Measurements from ENCODE around the gene AUTS2. TPM values are rescaled to one million over a fixed set of nuclear protein-coding genes. Genes with fewer than 3 reads are reported as not detected.

AUTS2 gene
- polyA plus RNA-seq, 1 donor from 2014 or later, result 8.9 TPM

- Mint-ChIP-seq H3K27me3 (peaks cover under 1% of the 10 kb centered on the region), H3K27ac (no peak overlapping the region), H3K36me3 (no peaks in the 10 kb centered on the region), H3K4me1 (peaks cover 0 to 3% (median 0%) of the 10 kb centered on the region in 3 donors), H3K9me3 (no peaks in the 10 kb centered on the region), H3K4me3 (no peak overlapping the region)
Observed at GRCh38 chr7:69625238-69625637, 27.0 kb downstream of the AUTS2 start.

- Mint-ChIP-seq H3K27ac (no peak overlapping the region), H3K36me3 (no peaks in the 10 kb centered on the region), H3K4me1 (peaks cover 0 to 3% (median 0%) of the 10 kb centered on the region in 3 donors), H3K9me3 (no peaks in the 10 kb centered on the region), H3K4me3 (no peak overlapping the region), H3K27me3 (no peaks in the 10 kb centered on the region)
Observed at GRCh38 chr7:69625798-69626197, 27.5 kb downstream of the AUTS2 start.

GRCh38 chr7:69630292-69630691 lies 32.0 kb downstream of the AUTS2 start:
- H3K27me3 Mint-ChIP-seq, result no peaks in the 10 kb centered on the region
- no peaks in the 10 kb centered on the region for H3K9me3 Mint-ChIP-seq
- H3K4me1 Mint-ChIP-seq, result peaks cover 0 to 3% (median 0%) of the 10 kb centered on the region in 3 donors
- H3K36me3 Mint-ChIP-seq, result peaks cover 1% of the 10 kb centered on the region
- no peak overlapping the region for H3K4me3 Mint-ChIP-seq
- no peak overlapping the region for H3K27ac Mint-ChIP-seq

GRCh38 chr7:69631131-69631530 lies 32.9 kb downstream of the AUTS2 start:
- Mint-ChIP-seq H3K9me3 (no peaks in the 10 kb centered on the region), H3K36me3 (peaks cover 1% of the 10 kb centered on the region), H3K4me1 (peaks cover 0 to 3% (median 0%) of the 10 kb centered on the region in 3 donors), H3K27me3 (no peaks in the 10 kb centered on the region), H3K4me3 (no peak overlapping the region), H3K27ac (no peak overlapping the region)

- Mint-ChIP-seq H3K9me3 (no peaks in the 10 kb centered on the region), H3K4me3 (no peak overlapping the region), H3K27ac (no peak overlapping the region), H3K36me3 (peaks cover 1% of the 10 kb centered on the region), H3K4me1 (peaks cover 0 to 3% (median 0%) of the 10 kb centered on the region in 3 donors), H3K27me3 (no peaks in the 10 kb centered on the region)
Observed at GRCh38 chr7:69632280-69632679, 34.0 kb downstream of the AUTS2 start.

GRCh38 chr7:69633122-69633831 lies 35.0 kb downstream of the AUTS2 start:
- H3K4me3 Mint-ChIP-seq, result no peak overlapping the region
- H3K27ac Mint-ChIP-seq, result peak overlapping the region in 1 of 3 donors; percentile 5
- peaks cover 0 to 1% (median 0%) of the 10 kb centered on the region in 3 donors for H3K4me1 Mint-ChIP-seq
- H3K27me3 Mint-ChIP-seq, result no peaks in the 10 kb centered on the region
- H3K9me3 Mint-ChIP-seq, result no peaks in the 10 kb centered on the region
- H3K36me3 Mint-ChIP-seq, result peaks cover 1% of the 10 kb centered on the region

GRCh38 chr7:69635555-69636185 lies 37.4 kb downstream of the AUTS2 start:
- Mint-ChIP-seq H3K9me3 (no peaks in the 10 kb centered on the region), H3K27ac (no peak overlapping the region), H3K27me3 (no peaks in the 10 kb centered on the region), H3K36me3 (peaks cover 1% of the 10 kb centered on the region), H3K4me3 (no peak overlapping the region), H3K4me1 (no peaks in the 10 kb centered on the region)

- Mint-ChIP-seq H3K27ac (no peak overlapping the region), H3K9me3 (no peaks in the 10 kb centered on the region), H3K36me3 (peaks cover 1% of the 10 kb centered on the region)
Observed at GRCh38 chr7:69638674-69639073, 40.4 kb downstream of the AUTS2 start.

GRCh38 chr7:69640216-69640615 lies 41.9 kb downstream of the AUTS2 start:
- no peaks in the 10 kb centered on the region for H3K36me3 Mint-ChIP-seq
- H3K4me3 Mint-ChIP-seq, result no peak overlapping the region
- H3K27ac Mint-ChIP-seq, result no peak overlapping the region
- H3K9me3 Mint-ChIP-seq, result no peaks in the 10 kb centered on the region
- no peaks in the 10 kb centered on the region for H3K27me3 Mint-ChIP-seq
- no peaks in the 10 kb centered on the region for H3K4me1 Mint-ChIP-seq

More at GRCh38 chr7:69638674-69639073, 40.4 kb downstream of the AUTS2 start:
- H3K4me3 Mint-ChIP-seq, result no peak overlapping the region
- H3K27me3 Mint-ChIP-seq, result no peaks in the 10 kb centered on the region
- H3K4me1 Mint-ChIP-seq, result no peaks in the 10 kb centered on the region

- no peaks in the 10 kb centered on the region for H3K36me3 Mint-ChIP-seq
- H3K4me1 Mint-ChIP-seq, result no peaks in the 10 kb centered on the region
- H3K4me3 Mint-ChIP-seq, result no peak overlapping the region
- no peaks in the 10 kb centered on the region for H3K9me3 Mint-ChIP-seq
- H3K27ac Mint-ChIP-seq, result no peak overlapping the region
- H3K27me3 Mint-ChIP-seq, result no peaks in the 10 kb centered on the region
Observed at GRCh38 chr7:69640925-69641594, 42.8 kb downstream of the AUTS2 start.

GRCh38 chr7:69643265-69643664 lies 45.0 kb downstream of the AUTS2 start:
- peaks cover 0 to 2% (median 0%) of the 10 kb centered on the region in 3 donors for H3K4me1 Mint-ChIP-seq
- H3K27ac Mint-ChIP-seq, result peak overlapping the region in 1 of 3 donors; percentile 53
- H3K4me3 Mint-ChIP-seq, result no peak overlapping the region
- H3K27me3 Mint-ChIP-seq, result peaks cover 1% of the 10 kb centered on the region
- no peaks in the 10 kb centered on the region for H3K9me3 Mint-ChIP-seq
- no peaks in the 10 kb centered on the region for H3K36me3 Mint-ChIP-seq

GRCh38 chr7:69643708-69644445 lies 45.6 kb downstream of the AUTS2 start:
- peaks cover 0 to 2% (median 0%) of the 10 kb centered on the region in 3 donors for H3K4me1 Mint-ChIP-seq
- no peaks in the 10 kb centered on the region for H3K36me3 Mint-ChIP-seq
- H3K4me3 Mint-ChIP-seq, result no peak overlapping the region
- H3K27me3 Mint-ChIP-seq, result peaks cover 1% of the 10 kb centered on the region
- H3K27ac Mint-ChIP-seq, result peak overlapping the region in 1 of 3 donors; percentile 53
- no peaks in the 10 kb centered on the region for H3K9me3 Mint-ChIP-seq

GRCh38 chr7:69645683-69646082 lies 47.4 kb downstream of the AUTS2 start:
- H3K9me3 Mint-ChIP-seq, result no peaks in the 10 kb centered on the region
- H3K4me3 Mint-ChIP-seq, result no peak overlapping the region
- H3K27ac Mint-ChIP-seq, result no peak overlapping the region
- H3K4me1 Mint-ChIP-seq, result peaks cover 0 to 2% (median 0%) of the 10 kb centered on the region in 3 donors
- peaks cover 1% of the 10 kb centered on the region for H3K27me3 Mint-ChIP-seq
- no peaks in the 10 kb centered on the region for H3K36me3 Mint-ChIP-seq

GRCh38 chr7:69651101-69651590 lies 52.9 kb downstream of the AUTS2 start:
- H3K36me3 Mint-ChIP-seq, result no peaks in the 10 kb centered on the region
- no peak overlapping the region for H3K4me3 Mint-ChIP-seq
- H3K27ac Mint-ChIP-seq, result peak overlapping the region in 1 of 3 donors; percentile 67
- peaks cover 0 to 5% (median 0%) of the 10 kb centered on the region in 3 donors for H3K4me1 Mint-ChIP-seq
- peaks cover 1% of the 10 kb centered on the region for H3K27me3 Mint-ChIP-seq
- H3K9me3 Mint-ChIP-seq, result no peaks in the 10 kb centered on the region

All from IgD-negative memory B cell (primary cell).